IPS-15b (cell line): ENCODE results near the gene ZNF354B.
A peak's percentile ranks its signal among the peaks of the same experiment; 100 is the strongest.
"Not testable (repeated sequence)": the region's sequence is repeated elsewhere in the genome, so short reads cannot be mapped to it uniquely, and the experiment has no call there.

ENCODE experiments used
- H3K27me3 ChIP-seq: one replicate; pipeline ENCODE4 v1.6.1; 2013; ENCODE audit warnings: low read length; ENCODE audit not compliant: control insufficient read depth, insufficient read depth
- H3K36me3 ChIP-seq: one replicate; pipeline ENCODE4 v1.6.1; 2013; ENCODE audit warnings: low read length; ENCODE audit not compliant: control insufficient read depth, insufficient read depth
- H3K4me1 ChIP-seq: one replicate; pipeline ENCODE4 v1.6.1; 2013; ENCODE audit warnings: mild to moderate bottlenecking, low read length; ENCODE audit not compliant: control insufficient read depth, insufficient read depth
- H3K4me3 ChIP-seq: one replicate; pipeline ENCODE4 v1.5.1; 2013; ENCODE audit warnings: low read depth, low read length
- H3K9ac ChIP-seq: one replicate; pipeline ENCODE4 v1.6.1; 2013; ENCODE audit warnings: low read depth, mild to moderate bottlenecking, low read length
- H3K9me3 ChIP-seq: one replicate; pipeline ENCODE4 v1.6.1; 2013; ENCODE audit warnings: mild to moderate bottlenecking, low read length; ENCODE audit not compliant: control insufficient read depth, insufficient read depth

Gene ZNF354B

GRCh38 chr5:178840399-178840798, 19.4 kb upstream of the ZNF354B start:
- H3K36me3 ChIP-seq, H3K4me3 ChIP-seq, H3K4me1 ChIP-seq, H3K27me3 ChIP-seq, H3K9me3 ChIP-seq, H3K9ac ChIP-seq: not testable (repeated sequence)

GRCh38 chr5:178849316-178849715, 10.4 kb upstream of the ZNF354B start:
- Histone ChIP-seq H3K4me1 (no peaks in the 10 kb centered on the region), H3K36me3 (no peaks in the 10 kb centered on the region), H3K9ac (no peak overlapping the region), H3K27me3 (no peaks in the 10 kb centered on the region), H3K4me3 (no peak overlapping the region), H3K9me3 (no peaks in the 10 kb centered on the region)

GRCh38 chr5:178851951-178852350, 7.8 kb upstream of the ZNF354B start:
- Histone ChIP-seq H3K36me3 (no peaks in the 10 kb centered on the region), H3K9me3 (no peaks in the 10 kb centered on the region), H3K9ac (no peak overlapping the region), H3K4me1 (no peaks in the 10 kb centered on the region), H3K27me3 (no peaks in the 10 kb centered on the region), H3K4me3 (no peak overlapping the region)

DNA sequence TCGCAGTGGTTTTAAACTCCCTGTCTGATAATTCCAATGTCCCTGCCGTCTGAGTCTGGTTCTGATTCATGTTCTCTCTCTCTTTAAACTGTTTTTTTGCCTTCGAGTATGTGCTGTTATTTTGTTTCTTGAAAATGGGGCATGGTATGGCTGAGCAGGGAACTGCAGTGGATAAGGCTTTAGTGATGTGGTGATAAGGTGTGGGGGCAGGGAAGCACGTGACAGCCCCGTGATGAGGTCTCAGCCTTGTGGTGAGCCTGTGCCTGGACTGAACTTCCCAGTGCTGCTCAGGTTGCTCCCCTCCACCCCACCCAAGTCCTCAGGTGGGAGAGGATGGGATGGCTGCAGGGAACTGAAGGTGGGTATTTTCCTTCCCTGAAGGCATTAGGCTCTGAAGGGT, 5.5 kb upstream of the ZNF354B start:
- no peaks in the 10 kb centered on the region for H3K27me3 ChIP-seq
- H3K4me3 ChIP-seq = no peak overlapping the region
- no peaks in the 10 kb centered on the region for H3K9me3 ChIP-seq
- no peaks in the 10 kb centered on the region for H3K36me3 ChIP-seq
- no peak overlapping the region for H3K9ac ChIP-seq
- H3K4me1 ChIP-seq = no peaks in the 10 kb centered on the region

- H3K4me3 ChIP-seq = peak overlapping the region; percentile 61
- H3K36me3 ChIP-seq, H3K9ac ChIP-seq, H3K27me3 ChIP-seq, H3K9me3 ChIP-seq, H3K4me1 ChIP-seq: not testable (repeated sequence)
These were observed 862 bp downstream of the ZNF354B start for GRCh38 chr5:178860615-178861014.

GRCh38 chr5:178861627-178862026, 1.9 kb downstream of the ZNF354B start:
- no peak overlapping the region for H3K4me3 ChIP-seq
- H3K4me1 ChIP-seq = no peaks in the 10 kb centered on the region
- H3K9ac ChIP-seq = no peak overlapping the region
- no peaks in the 10 kb centered on the region for H3K36me3 ChIP-seq
- peaks cover 3% of the 10 kb centered on the region for H3K27me3 ChIP-seq
- no peaks in the 10 kb centered on the region for H3K9me3 ChIP-seq

DNA sequence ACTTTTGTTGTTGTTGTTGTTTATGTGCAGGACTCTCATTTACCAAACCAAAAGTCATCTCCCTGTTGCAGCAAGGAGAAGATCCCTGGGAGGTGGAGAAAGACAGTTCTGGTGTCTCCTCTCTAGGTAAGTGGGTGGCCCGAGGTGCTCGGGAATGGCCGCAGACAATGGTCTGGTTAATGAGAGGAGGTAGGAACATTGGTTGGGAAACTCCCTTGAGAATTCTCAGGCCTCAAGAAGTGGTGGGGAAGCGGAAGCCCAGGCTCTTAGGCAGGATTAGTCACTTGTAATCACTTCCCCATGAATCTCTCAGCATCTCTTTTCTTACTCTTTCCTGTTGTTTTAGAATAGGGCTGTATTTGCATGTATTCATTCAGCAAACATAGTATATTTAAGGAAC, 7.2 kb downstream of the ZNF354B start:
- no peaks in the 10 kb centered on the region for H3K9me3 ChIP-seq
- H3K27me3 ChIP-seq = no peaks in the 10 kb centered on the region
- H3K4me1 ChIP-seq = no peaks in the 10 kb centered on the region
- no peak overlapping the region for H3K9ac ChIP-seq
- no peak overlapping the region for H3K4me3 ChIP-seq
- peaks cover 11% of the 10 kb centered on the region for H3K36me3 ChIP-seq

DNA sequence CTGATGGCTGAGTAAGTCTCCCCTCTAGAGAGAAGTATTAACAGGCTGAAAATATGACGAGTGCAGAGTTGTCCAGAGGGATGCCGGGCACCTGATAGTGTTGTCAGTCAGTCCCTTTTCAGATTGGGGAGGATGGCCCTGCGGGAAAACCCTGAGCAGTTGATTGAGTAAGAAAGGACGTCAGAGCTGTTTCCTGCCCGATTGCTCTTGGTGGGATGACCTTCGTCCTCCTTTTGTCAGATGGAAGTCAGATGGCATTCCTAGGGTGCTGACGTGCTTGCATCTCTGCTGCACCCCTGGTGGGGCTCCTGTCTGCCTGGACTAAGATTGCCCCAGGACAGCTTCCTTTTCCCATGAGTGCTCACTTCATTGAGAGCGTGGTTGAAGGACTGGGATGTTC, 9.8 kb downstream of the ZNF354B start:
- Histone ChIP-seq H3K4me1 (no peaks in the 10 kb centered on the region), H3K27me3 (no peaks in the 10 kb centered on the region), H3K9me3 (no peaks in the 10 kb centered on the region), H3K9ac (no peak overlapping the region), H3K4me3 (no peak overlapping the region), H3K36me3 (peaks cover 11% of the 10 kb centered on the region)

GRCh38 chr5:178870411-178870810, 10.7 kb downstream of the ZNF354B start:
- Histone ChIP-seq H3K4me3 (no peak overlapping the region), H3K9ac (no peak overlapping the region), H3K27me3 (no peaks in the 10 kb centered on the region), H3K4me1 (no peaks in the 10 kb centered on the region), H3K9me3 (no peaks in the 10 kb centered on the region), H3K36me3 (peaks cover 19% of the 10 kb centered on the region)

DNA sequence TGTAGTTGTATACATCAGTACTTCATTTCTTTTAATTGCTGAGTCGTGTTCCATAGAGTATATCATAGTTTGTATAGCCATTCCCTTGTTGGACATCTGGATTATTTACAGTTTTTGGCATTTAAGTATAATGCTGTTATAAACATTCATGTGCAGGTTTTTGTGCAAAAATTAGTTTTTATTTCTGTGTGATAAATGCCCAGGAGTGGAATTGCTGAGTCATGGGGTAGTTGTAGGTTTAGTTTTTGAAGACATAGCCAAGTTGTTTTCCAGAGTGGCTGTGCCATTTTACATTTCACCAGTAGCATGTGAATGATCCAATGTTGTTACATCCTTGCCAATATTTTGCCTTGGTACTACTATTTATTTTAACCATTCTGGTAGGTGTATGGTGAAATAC, 12.5 kb downstream of the ZNF354B start:
- Histone ChIP-seq H3K9me3 (peaks cover 3% of the 10 kb centered on the region), H3K36me3 (peaks cover 24% of the 10 kb centered on the region)

GRCh38 chr5:178883115-178883694, 23.5 kb downstream of the ZNF354B start:
- H3K4me3 ChIP-seq, H3K9ac ChIP-seq, H3K36me3 ChIP-seq, H3K4me1 ChIP-seq, H3K27me3 ChIP-seq: not testable (repeated sequence)
- H3K9me3 ChIP-seq = peaks cover 23% of the 10 kb centered on the region

More for the DNA sequence above, 12.5 kb downstream of the ZNF354B start:
- Histone ChIP-seq H3K4me1 (no peaks in the 10 kb centered on the region), H3K27me3 (no peaks in the 10 kb centered on the region), H3K9ac (no peak overlapping the region), H3K4me3 (no peak overlapping the region)

GRCh38 chr5:178883815-178884430, 24.2 kb downstream of the ZNF354B start:
- H3K4me3 ChIP-seq = no peak overlapping the region
- no peaks in the 10 kb centered on the region for H3K4me1 ChIP-seq
- H3K9me3 ChIP-seq = peaks cover 23% of the 10 kb centered on the region
- H3K9ac ChIP-seq = no peak overlapping the region
- peaks cover 4% of the 10 kb centered on the region for H3K36me3 ChIP-seq
- H3K27me3 ChIP-seq = no peaks in the 10 kb centered on the region
